Measurements from ENCODE around the gene GALNT10.

GALNT10 gene

DNA sequence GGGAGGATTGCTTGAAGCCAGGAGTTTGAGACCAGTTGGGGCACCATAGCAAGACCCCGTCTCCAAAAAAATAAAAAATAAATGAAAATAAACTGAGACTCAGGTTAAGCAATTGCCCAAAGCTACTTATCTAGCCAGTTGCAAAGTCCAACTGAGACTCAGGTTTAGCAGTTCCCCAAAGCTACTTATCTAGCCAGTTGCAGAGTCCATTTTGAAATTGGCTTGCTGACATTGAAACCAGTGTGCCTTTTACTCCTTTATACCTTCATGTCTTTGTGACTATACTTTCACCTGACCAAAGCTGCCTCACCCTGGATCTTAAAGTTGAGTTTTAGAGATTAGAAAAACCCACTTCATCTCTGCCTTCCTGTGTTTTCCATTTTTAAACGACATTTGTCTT is 66.5 kb downstream of the GALNT10 start:
- TF ChIP-seq, protein P1, sequence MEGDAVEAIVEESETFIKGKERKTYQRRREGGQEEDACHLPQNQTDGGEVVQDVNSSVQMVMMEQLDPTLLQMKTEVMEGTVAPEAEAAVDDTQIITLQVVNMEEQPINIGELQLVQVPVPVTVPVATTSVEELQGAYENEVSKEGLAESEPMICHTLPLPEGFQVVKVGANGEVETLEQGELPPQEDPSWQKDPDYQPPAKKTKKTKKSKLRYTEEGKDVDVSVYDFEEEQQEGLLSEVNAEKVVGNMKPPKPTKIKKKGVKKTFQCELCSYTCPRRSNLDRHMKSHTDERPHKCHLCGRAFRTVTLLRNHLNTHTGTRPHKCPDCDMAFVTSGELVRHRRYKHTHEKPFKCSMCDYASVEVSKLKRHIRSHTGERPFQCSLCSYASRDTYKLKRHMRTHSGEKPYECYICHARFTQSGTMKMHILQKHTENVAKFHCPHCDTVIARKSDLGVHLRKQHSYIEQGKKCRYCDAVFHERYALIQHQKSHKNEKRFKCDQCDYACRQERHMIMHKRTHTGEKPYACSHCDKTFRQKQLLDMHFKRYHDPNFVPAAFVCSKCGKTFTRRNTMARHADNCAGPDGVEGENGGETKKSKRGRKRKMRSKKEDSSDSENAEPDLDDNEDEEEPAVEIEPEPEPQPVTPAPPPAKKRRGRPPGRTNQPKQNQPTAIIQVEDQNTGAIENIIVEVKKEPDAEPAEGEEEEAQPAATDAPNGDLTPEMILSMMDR (IDR thresholded peaks at IDR 0.05; ENCODE audit: low read depth, low read length): no peak
- H3K4me3 ChIP-seq (ENCODE audit: low read depth, low read length): no peak overlapping the region

DNA sequence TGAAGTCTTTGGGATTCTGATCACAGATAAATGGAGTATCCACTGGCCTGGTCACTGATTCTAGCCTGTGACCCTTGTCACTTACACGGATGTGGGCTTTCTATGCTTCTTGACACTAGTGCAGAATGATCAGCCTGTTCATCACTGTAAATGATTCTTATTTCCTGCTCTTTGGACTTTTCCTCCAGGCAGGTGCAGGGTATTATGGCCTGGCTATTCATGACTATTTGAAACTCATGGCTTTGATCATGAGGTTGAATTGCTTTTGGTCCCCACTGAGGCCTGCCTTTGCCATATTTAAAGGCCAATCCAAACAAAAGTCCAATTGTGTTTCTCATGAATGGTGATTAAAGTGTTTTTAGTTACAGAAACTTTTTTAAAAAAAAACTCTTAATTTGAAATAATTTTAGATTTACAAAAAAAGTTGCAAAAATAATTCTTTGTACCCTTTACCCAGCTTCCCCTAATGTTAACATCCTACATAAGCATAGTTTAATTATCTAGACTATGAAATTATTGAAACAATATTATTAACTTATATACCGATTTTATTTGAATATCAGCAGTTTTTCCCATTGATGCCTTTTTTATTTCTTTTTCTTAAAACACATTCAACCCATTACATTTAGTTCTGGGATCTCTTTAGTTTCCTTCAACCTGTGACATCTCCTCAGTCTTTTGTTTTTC is 68.1 kb downstream of the GALNT10 start:
- TF ChIP-seq, protein P1 (IDR thresholded peaks at IDR 0.05; ENCODE audit: low read depth, low read length): no peak
- H3K4me3 ChIP-seq (ENCODE audit: low read depth, low read length): no peak overlapping the region

DNA sequence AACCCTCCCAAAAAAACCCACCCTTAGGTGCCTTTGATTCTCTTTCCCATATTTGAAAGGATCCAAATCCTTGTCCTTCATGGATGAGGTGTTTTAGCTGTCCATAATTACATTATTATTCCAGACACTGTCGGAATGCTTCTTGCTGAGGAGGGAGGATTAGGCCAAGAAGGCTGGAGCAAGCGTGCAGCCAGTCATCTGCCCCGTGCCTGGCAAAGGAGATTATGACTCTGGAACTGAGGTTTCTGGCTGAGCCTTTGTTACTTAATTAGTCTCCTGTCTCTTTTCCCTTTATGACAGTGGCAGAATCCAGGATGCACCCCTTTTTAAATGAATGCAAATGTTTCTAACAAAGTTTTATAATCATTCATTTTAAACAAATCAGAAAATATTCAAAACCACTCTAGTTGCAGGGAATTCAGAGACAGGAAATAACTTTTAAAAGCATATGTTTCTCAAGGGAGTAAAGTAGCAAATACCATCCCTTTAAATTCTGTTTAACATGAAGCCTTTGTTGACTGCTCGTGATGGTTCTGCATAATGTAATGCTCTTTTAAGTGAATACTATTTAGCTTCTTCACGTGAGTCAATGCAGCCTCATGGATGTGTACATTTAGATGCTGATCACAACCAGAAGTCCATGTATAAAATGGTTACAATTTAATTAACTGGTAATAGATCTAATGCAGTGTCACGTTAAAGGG is 69.8 kb downstream of the GALNT10 start:
- no peak overlapping the region for H3K4me3 ChIP-seq (ENCODE audit: low read depth, low read length)
- TF ChIP-seq, protein P1 (IDR thresholded peaks at IDR 0.05; ENCODE audit: low read depth, low read length): no peak

GRCh38 chr5:154262342-154262741 is 71.8 kb downstream of the GALNT10 start:
- no peak overlapping the region for H3K4me3 ChIP-seq (ENCODE audit: low read depth, low read length)
- TF ChIP-seq, protein P1 (IDR thresholded peaks at IDR 0.05; ENCODE audit: low read depth, low read length): no peak

DNA sequence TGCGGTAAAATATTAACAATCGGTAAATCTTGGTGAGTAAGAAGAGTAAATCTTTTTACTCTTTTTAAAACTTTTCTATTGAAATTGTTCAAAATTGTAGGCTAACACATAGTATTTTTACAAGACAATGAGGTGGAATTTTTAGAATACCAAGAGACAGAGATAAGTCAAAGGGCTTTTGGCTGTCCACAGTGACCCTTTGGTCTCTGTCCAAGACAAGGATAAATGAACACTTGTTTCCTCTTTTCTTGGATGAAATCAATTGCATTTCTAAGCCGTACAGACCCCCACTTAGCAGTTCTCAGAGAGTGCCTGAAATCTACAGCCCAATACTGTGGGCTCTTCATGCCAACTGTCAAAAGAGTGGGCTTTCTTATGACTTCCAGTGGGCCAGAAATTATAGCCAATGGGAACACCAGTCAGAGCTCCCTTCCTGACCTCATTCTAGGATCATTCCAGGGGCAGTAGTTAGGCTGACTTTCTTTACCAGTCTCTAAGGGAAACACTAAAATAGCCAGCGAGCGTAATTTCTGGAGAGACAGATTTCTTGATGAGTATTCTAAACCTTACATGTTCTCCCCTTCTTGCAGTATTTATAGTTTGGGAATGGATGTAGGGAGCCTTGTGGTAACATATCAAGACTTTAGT is 74.1 kb downstream of the GALNT10 start:
- TF ChIP-seq, protein P1 (IDR thresholded peaks at IDR 0.05; ENCODE audit: low read depth, low read length): no peak
- no peak overlapping the region for H3K4me3 ChIP-seq (ENCODE audit: low read depth, low read length)

- TF ChIP-seq, protein P1 (IDR thresholded peaks at IDR 0.05; ENCODE audit: low read depth, low read length): no peak
- H3K4me3 ChIP-seq (ENCODE audit: low read depth, low read length): no peak overlapping the region
These were observed 74.8 kb downstream of the GALNT10 start for GRCh38 chr5:154265197-154265773.

Data from WI38 (cell line).